Measurements from ENCODE around the gene ME3. TPM values are rescaled to one million over a fixed set of nuclear protein-coding genes. Genes with fewer than 3 reads are reported as not detected.

ME3 gene
- total RNA-seq, 2 experiments from 2014 or later = 0.66 to 1.0 TPM

GRCh38 chr11:86492370-86493010, 179.9 kb downstream of the ME3 start:
- Mint-ChIP-seq H3K9me3 (ENCODE audit: insufficient read depth) (no peaks in the 10 kb centered on the region), H3K4me3 (no peak overlapping the region), H3K27ac (no peak overlapping the region), H3K27me3 (ENCODE audit: low read depth) (no peaks in the 10 kb centered on the region), H3K36me3 (ENCODE audit: low read depth) (no peaks in the 10 kb centered on the region), H3K4me1 (ENCODE audit: low read depth) (no peaks in the 10 kb centered on the region)
- DNase-seq = no peak
- ATAC-seq = no peak
- CTCF ChIA-PET = no interaction called here
- POLR2A ChIA-PET = no interaction called here

GRCh38 chr11:86491027-86491426, 181.4 kb downstream of the ME3 start:
- H3K9me3 Mint-ChIP-seq (ENCODE audit: insufficient read depth) = no peaks in the 10 kb centered on the region
- H3K4me1 Mint-ChIP-seq (ENCODE audit: low read depth) = peaks cover 3% of the 10 kb centered on the region
- ATAC-seq (no peak), DNase-seq (no peak)
- POLR2A ChIA-PET = no interaction called here
- no peaks in the 10 kb centered on the region for H3K36me3 Mint-ChIP-seq (ENCODE audit: low read depth)
- no peak overlapping the region for H3K27ac Mint-ChIP-seq
- H3K4me3 Mint-ChIP-seq = no peak overlapping the region
- H3K27me3 Mint-ChIP-seq (ENCODE audit: low read depth) = no peaks in the 10 kb centered on the region
- CTCF ChIA-PET = interaction anchor here (1.2 kb wide), 1 partner anchor 34 kb away, joined by 3 read pairs; no protein-coding TSS in a partner anchor

GRCh38 chr11:86490582-86490981, 181.8 kb downstream of the ME3 start:
- H3K9me3 Mint-ChIP-seq (ENCODE audit: insufficient read depth) = no peaks in the 10 kb centered on the region
- POLR2A ChIA-PET = no interaction called here
- H3K4me3 Mint-ChIP-seq = no peak overlapping the region
- no peaks in the 10 kb centered on the region for H3K36me3 Mint-ChIP-seq (ENCODE audit: low read depth)
- no peak for DNase-seq
- H3K27ac Mint-ChIP-seq = no peak overlapping the region
- no peaks in the 10 kb centered on the region for H3K27me3 Mint-ChIP-seq (ENCODE audit: low read depth)
- CTCF ChIA-PET = no interaction called here
- no peak for ATAC-seq
- H3K4me1 Mint-ChIP-seq (ENCODE audit: low read depth) = peaks cover 3% of the 10 kb centered on the region

GRCh38 chr11:86489442-86489841, 183.0 kb downstream of the ME3 start:
- DNase-seq = no peak
- no peak for ATAC-seq
- H3K27me3 Mint-ChIP-seq (ENCODE audit: low read depth) = no peaks in the 10 kb centered on the region
- no peaks in the 10 kb centered on the region for H3K36me3 Mint-ChIP-seq (ENCODE audit: low read depth)
- no peak overlapping the region for H3K27ac Mint-ChIP-seq
- POLR2A ChIA-PET = no interaction called here
- no peak overlapping the region for H3K4me3 Mint-ChIP-seq
- peaks cover 3% of the 10 kb centered on the region for H3K4me1 Mint-ChIP-seq (ENCODE audit: low read depth)
- no peaks in the 10 kb centered on the region for H3K9me3 Mint-ChIP-seq (ENCODE audit: insufficient read depth)
- CTCF ChIA-PET = no interaction called here

- Mint-ChIP-seq H3K27ac (no peak overlapping the region), H3K9me3 (ENCODE audit: insufficient read depth) (no peaks in the 10 kb centered on the region), H3K36me3 (ENCODE audit: low read depth) (no peaks in the 10 kb centered on the region), H3K4me1 (ENCODE audit: low read depth) (peaks cover 3% of the 10 kb centered on the region), H3K4me3 (no peak overlapping the region), H3K27me3 (ENCODE audit: low read depth) (no peaks in the 10 kb centered on the region)
- ATAC-seq (no peak), DNase-seq (no peak)
- ChIA-PET POLR2A (no interaction called here), CTCF (no interaction called here)
Observed at GRCh38 chr11:86488553-86488952, 183.9 kb downstream of the ME3 start.

- H3K36me3 Mint-ChIP-seq (ENCODE audit: low read depth) = no peaks in the 10 kb centered on the region
- peaks cover 3% of the 10 kb centered on the region for H3K4me1 Mint-ChIP-seq (ENCODE audit: low read depth)
- no peaks in the 10 kb centered on the region for H3K27me3 Mint-ChIP-seq (ENCODE audit: low read depth)
- H3K4me3 Mint-ChIP-seq = no peak overlapping the region
- no peak for DNase-seq
- ChIA-PET CTCF (no interaction called here), POLR2A (no interaction called here)
- no peak for ATAC-seq
- no peak overlapping the region for H3K27ac Mint-ChIP-seq
- H3K9me3 Mint-ChIP-seq (ENCODE audit: insufficient read depth) = no peaks in the 10 kb centered on the region
Observed at GRCh38 chr11:86487671-86488070, 184.7 kb downstream of the ME3 start.

GRCh38 chr11:86486261-86487030, 186.0 kb downstream of the ME3 start:
- ATAC-seq (no peak), DNase-seq (no peak)
- Mint-ChIP-seq H3K4me3 (no peak overlapping the region), H3K4me1 (ENCODE audit: low read depth) (peaks cover 3% of the 10 kb centered on the region), H3K9me3 (ENCODE audit: insufficient read depth) (no peaks in the 10 kb centered on the region), H3K27ac (no peak overlapping the region), H3K36me3 (ENCODE audit: low read depth) (no peaks in the 10 kb centered on the region), H3K27me3 (ENCODE audit: low read depth) (no peaks in the 10 kb centered on the region)
- POLR2A ChIA-PET = interaction anchor here (0.8 kb wide), 1 partner anchor 137 kb away, joined by 3 read pairs; no protein-coding TSS in a partner anchor
- CTCF ChIA-PET = interaction anchor here (1.4 kb wide), 1 partner anchor 29 kb away, joined by 5 read pairs; no protein-coding TSS in a partner anchor

- Mint-ChIP-seq H3K4me1 (ENCODE audit: low read depth) (peaks cover 3% of the 10 kb centered on the region), H3K27me3 (ENCODE audit: low read depth) (no peaks in the 10 kb centered on the region), H3K36me3 (ENCODE audit: low read depth) (no peaks in the 10 kb centered on the region), H3K9me3 (ENCODE audit: insufficient read depth) (no peaks in the 10 kb centered on the region), H3K27ac (no peak overlapping the region), H3K4me3 (no peak overlapping the region)
- DNase-seq (no peak), ATAC-seq (no peak)
- CTCF ChIA-PET = interaction anchor here (0.8 to 1.4 kb wide), 2 partner anchors 18 to 36 kb away, joined by 3 read pairs; no protein-coding TSS in a partner anchor
- POLR2A ChIA-PET = no interaction called here
Observed at GRCh38 chr11:86484795-86485166, 187.6 kb downstream of the ME3 start.

- Mint-ChIP-seq H3K9me3 (ENCODE audit: insufficient read depth) (no peaks in the 10 kb centered on the region), H3K4me3 (no peak overlapping the region), H3K36me3 (ENCODE audit: low read depth) (no peaks in the 10 kb centered on the region), H3K4me1 (ENCODE audit: low read depth) (peaks cover 3% of the 10 kb centered on the region), H3K27ac (no peak overlapping the region), H3K27me3 (ENCODE audit: low read depth) (no peaks in the 10 kb centered on the region)
- ATAC-seq (no peak), DNase-seq (no peak)
- CTCF ChIA-PET = interaction anchor here (1.4 kb wide), 1 partner anchor 18 kb away, joined by 3 read pairs; no protein-coding TSS in a partner anchor
- POLR2A ChIA-PET = no interaction called here
Observed at GRCh38 chr11:86483940-86484794, 188.2 kb downstream of the ME3 start.

GRCh38 chr11:86483610-86483939, 188.8 kb downstream of the ME3 start:
- ChIA-PET POLR2A (no interaction called here), CTCF (no interaction called here)
- ATAC-seq (no peak), DNase-seq (no peak)
- no peaks in the 10 kb centered on the region for H3K36me3 Mint-ChIP-seq (ENCODE audit: low read depth)
- no peaks in the 10 kb centered on the region for H3K27me3 Mint-ChIP-seq (ENCODE audit: low read depth)
- H3K27ac Mint-ChIP-seq = no peak overlapping the region
- no peak overlapping the region for H3K4me3 Mint-ChIP-seq
- H3K4me1 Mint-ChIP-seq (ENCODE audit: low read depth) = peaks cover 3% of the 10 kb centered on the region
- H3K9me3 Mint-ChIP-seq (ENCODE audit: insufficient read depth) = no peaks in the 10 kb centered on the region

GRCh38 chr11:86482692-86483091, 189.7 kb downstream of the ME3 start:
- Mint-ChIP-seq H3K36me3 (ENCODE audit: low read depth) (no peaks in the 10 kb centered on the region), H3K4me3 (no peak overlapping the region), H3K27ac (no peak overlapping the region), H3K27me3 (ENCODE audit: low read depth) (no peaks in the 10 kb centered on the region), H3K4me1 (ENCODE audit: low read depth) (peaks cover 3% of the 10 kb centered on the region), H3K9me3 (ENCODE audit: insufficient read depth) (no peaks in the 10 kb centered on the region)
- ChIA-PET POLR2A (no interaction called here), CTCF (no interaction called here)
- DNase-seq (no peak), ATAC-seq (no peak)

- no peaks in the 10 kb centered on the region for H3K4me1 Mint-ChIP-seq (ENCODE audit: low read depth)
- no peaks in the 10 kb centered on the region for H3K27me3 Mint-ChIP-seq (ENCODE audit: low read depth)
- H3K27ac Mint-ChIP-seq = no peak overlapping the region
- H3K9me3 Mint-ChIP-seq (ENCODE audit: insufficient read depth) = no peaks in the 10 kb centered on the region
- DNase-seq = no peak
- no peak for ATAC-seq
- ChIA-PET POLR2A (no interaction called here), CTCF (interaction anchor here (2.1 kb wide), 1 partner anchor 24 kb away, joined by 5 read pairs; no protein-coding TSS in a partner anchor)
- H3K4me3 Mint-ChIP-seq = no peak overlapping the region
- no peaks in the 10 kb centered on the region for H3K36me3 Mint-ChIP-seq (ENCODE audit: low read depth)
Observed at GRCh38 chr11:86481399-86481798, 191.0 kb downstream of the ME3 start.
